H1 (cell line): ENCODE results near the gene VWA5A. TPM values are rescaled to one million over a fixed set of nuclear protein-coding genes. Genes with fewer than 3 reads are reported as not detected.

Source experiments
- CTCF ChIA-PET: fragments of 300-600 bp; sonication (Branson Sonifier 250); formaldehyde crosslinking; loops from one replicate; lab custom pipeline; 2021; ENCODE audit not compliant: partially characterized antibody; lab: Charles Lee
- POLR2A ChIA-PET: fragments of 300-600 bp; sonication (Branson Sonifier 250); formaldehyde crosslinking; loops from one replicate; lab custom pipeline; 2021; ENCODE audit warnings: inconsistent platforms; ENCODE audit not compliant: partially characterized antibody; lab: Charles Lee
- DNase-seq, 2 experiments: peaks; one replicate each; pipeline versions ENCODE4 v3.0.0 to v3.0.0-alpha.2; 2010 to 2022; ENCODE audit warnings: low spot score in 2 of 2, low read depth in 1 of 2, mixed read lengths in 1 of 2
- FAIRE-seq: peaks from 2 replicates; lab custom pipeline; 2011; peaks lifted over from hg19 to GRCh38; lab: Jason Lieb, UNC
- H2AFZ ChIP-seq: 2 replicates; pipeline ENCODE4 v1.8.1; 2012; ENCODE audit warnings: low read length, inconsistent platforms
- H2AK5ac ChIP-seq: 2 replicates; pipeline ENCODE4 v1.6.1; 2013; ENCODE audit warnings: low read depth, low read length
- H2BK120ac ChIP-seq: replicated peaks from 2 replicates; pipeline ENCODE3; 2013; ENCODE audit warnings: low read depth, low read length, inconsistent platforms
- H2BK12ac ChIP-seq: 2 replicates; pipeline ENCODE4 v1.6.1; 2013; ENCODE audit warnings: low read depth, low read length
- H2BK15ac ChIP-seq: 2 replicates; pipeline ENCODE4 v1.6.1; 2013; ENCODE audit warnings: low read length
- H2BK20ac ChIP-seq: 2 replicates; pipeline ENCODE4 v1.6.1; 2013; ENCODE audit warnings: low read length
- H2BK5ac ChIP-seq: 2 replicates; pipeline ENCODE4 v1.6.1; 2013; ENCODE audit warnings: low read depth, low read length
- H3K14ac ChIP-seq: 2 replicates; pipeline ENCODE4 v1.6.1; 2013; ENCODE audit warnings: inconsistent platforms; ENCODE audit not compliant: insufficient read length
- H3K18ac ChIP-seq: 2 replicates; pipeline ENCODE4 v1.6.1; 2013; ENCODE audit warnings: low read length; ENCODE audit errors: extremely low read depth
- H3K23ac ChIP-seq: 2 replicates; pipeline ENCODE4 v1.6.1; 2013; ENCODE audit warnings: inconsistent platforms; ENCODE audit not compliant: insufficient read length
- H3K23me2 ChIP-seq: 2 replicates; pipeline ENCODE4 v1.6.1; 2013; ENCODE audit warnings: low read depth, low read length
- H3K27ac ChIP-seq: 2 replicates; pipeline ENCODE4 v1.6.1; 2011; ENCODE audit warnings: low read depth, low read length, inconsistent platforms
- H3K27me3 ChIP-seq, 4 experiments: replicated peaks in 1 of 4; 1 replicate in 1 of 4; 2 replicates in 3 of 4; pipeline versions ENCODE4 v1.6.1 to v1.8.1; 2011 to 2013; ENCODE audit warnings: low read length in 3 of 4, mild to moderate bottlenecking in 3 of 4, inconsistent platforms in 2 of 4, mixed read lengths in 2 of 4, moderate library complexity in 1 of 4; ENCODE audit not compliant: control insufficient read depth in 3 of 4, insufficient read depth in 3 of 4; ENCODE audit errors: extremely low read depth in 1 of 4
- H3K36me3 ChIP-seq, 4 experiments: 2 replicates each; pipeline versions ENCODE4 v1.6.1 to v1.8.1; 2011 to 2013; ENCODE audit warnings: mild to moderate bottlenecking in 4 of 4, low read length in 3 of 4, moderate library complexity in 2 of 4, control low read depth in 1 of 4, inconsistent platforms in 1 of 4; ENCODE audit not compliant: insufficient read depth in 4 of 4, control insufficient read depth in 2 of 4
- H3K4ac ChIP-seq: replicated peaks from 2 replicates; pipeline ENCODE3; 2013; ENCODE audit warnings: low read length, low read depth, mixed read lengths, inconsistent platforms; ENCODE audit not compliant: insufficient read length
- H3K4me1 ChIP-seq, 4 experiments: replicated peaks in 1 of 4; 1 replicate in 1 of 4; 2 replicates in 3 of 4; pipeline versions ENCODE4 v1.6.1 to v1.8.1; 2011 to 2013; ENCODE audit warnings: low read length in 3 of 4, inconsistent platforms in 2 of 4, mixed read lengths in 1 of 4; ENCODE audit not compliant: insufficient read depth in 4 of 4, control insufficient read depth in 3 of 4
- H3K4me2 ChIP-seq, 2 experiments: 2 replicates each; pipeline versions ENCODE4 v1.6.1 to v1.8.1; 2011 to 2013; ENCODE audit warnings: low read depth in 2 of 2, low read length in 2 of 2, control low read depth in 1 of 2, inconsistent platforms in 1 of 2, mild to moderate bottlenecking in 1 of 2; ENCODE audit not compliant: insufficient read depth in 1 of 2
- H3K4me3 ChIP-seq, 4 experiments: fragments of 200-600, 300-600 bp in 1 of 4; sonication (generic), shearing (Covaris generic), sonication (Bioruptor Twin) in 1 of 4; 2 replicates each; pipeline versions ENCODE4 v1.5.1 to v1.8.1; 2011 to 2016; ENCODE audit warnings: low read length in 4 of 4, low read depth in 3 of 4, control low read depth in 2 of 4, inconsistent platforms in 2 of 4, mild to moderate bottlenecking in 2 of 4, mixed read lengths in 1 of 4, moderate library complexity in 1 of 4; ENCODE audit not compliant: insufficient read depth in 2 of 4; ENCODE audit errors: extremely low read depth in 1 of 4
- H3K56ac ChIP-seq: replicated peaks from 2 replicates; pipeline ENCODE3; 2013; ENCODE audit warnings: low read depth, mild to moderate bottlenecking, mixed read lengths, low read length, inconsistent platforms; ENCODE audit not compliant: insufficient read length
- H3K79me1 ChIP-seq: 2 replicates; pipeline ENCODE4 v1.6.1; 2013; ENCODE audit warnings: low read depth, low read length, control low read depth
- H3K79me2 ChIP-seq, 2 experiments: 2 replicates each; pipeline versions ENCODE4 v1.6.1 to v1.8.1; 2012 to 2013; ENCODE audit warnings: low read length in 2 of 2, mild to moderate bottlenecking in 2 of 2, inconsistent platforms in 1 of 2; ENCODE audit not compliant: insufficient read depth in 2 of 2, control insufficient read depth in 1 of 2
- H3K9ac ChIP-seq, 4 experiments: replicated peaks in 1 of 4; 1 replicate in 1 of 4; 2 replicates in 3 of 4; pipeline versions ENCODE4 v1.6.1 to v1.8.1; 2011 to 2013; ENCODE audit warnings: low read depth in 3 of 4, low read length in 3 of 4, control low read depth in 2 of 4, mild to moderate bottlenecking in 2 of 4, moderate library complexity in 2 of 4, inconsistent platforms in 1 of 4; ENCODE audit errors: extremely low read depth in 1 of 4
- H3K9me3 ChIP-seq, 2 experiments: 2 replicates each; pipeline versions ENCODE4 v1.6.1 to v1.8.1; 2012 to 2013; ENCODE audit warnings: mild to moderate bottlenecking in 2 of 2, moderate library complexity in 2 of 2, control low read depth in 1 of 2, inconsistent platforms in 1 of 2, low read depth in 1 of 2, low read length in 1 of 2, mixed read lengths in 1 of 2; ENCODE audit not compliant: insufficient read depth in 2 of 2
- H4K20me1 ChIP-seq, 2 experiments: replicated peaks in 1 of 2; 2 replicates each; pipeline versions ENCODE3 to v1.8.1; 2011 to 2013; ENCODE audit warnings: inconsistent platforms in 2 of 2, low read length in 2 of 2, mild to moderate bottlenecking in 1 of 2; ENCODE audit not compliant: insufficient read depth in 2 of 2, control insufficient read depth in 1 of 2
- H4K5ac ChIP-seq: 2 replicates; pipeline ENCODE4 v1.6.1; 2013; ENCODE audit warnings: low read length, low read depth, mixed read lengths, inconsistent platforms; ENCODE audit not compliant: insufficient read length
- H4K8ac ChIP-seq: 2 replicates; pipeline ENCODE4 v1.8.0; 2013; ENCODE audit warnings: mild to moderate bottlenecking, moderate library complexity, low read length, inconsistent platforms; ENCODE audit not compliant: insufficient read depth; ENCODE audit errors: extremely low read depth
- H4K91ac ChIP-seq: replicated peaks from 2 replicates; pipeline ENCODE3; 2013; ENCODE audit warnings: low read length, mixed read lengths, inconsistent platforms; ENCODE audit not compliant: insufficient read length
- CEBPB ChIP-seq: IDR thresholded peaks from 2 replicates; pipeline ENCODE4 v1.6.1; 2012; ENCODE audit warnings: low read depth, low read length
- CHD1 ChIP-seq: IDR thresholded peaks from 2 replicates; pipeline ENCODE4 v1.6.1; 2012; ENCODE audit warnings: low read depth, low read length, improper control_type of control experiment
- NRF1 ChIP-seq: IDR thresholded peaks from 2 replicates; pipeline ENCODE4 v1.6.1; 2011; ENCODE audit warnings: mild to moderate bottlenecking, low read depth, low read length, improper control_type of control experiment
- WGBS, 2 experiments: shearing (Covaris generic) in 1 of 2; methylation state at CpG; one replicate each; pipeline versions ENCODE4 v1.1.6 to v1.1.7; 2013 to 2015; ENCODE audit warnings: low lambda C conversion rate in 2 of 2, mixed read lengths in 2 of 2, inconsistent platforms in 1 of 2, low coverage in 1 of 2, missing lambda C conversion rate in 1 of 2; ENCODE audit not compliant: insufficient replicate concordance in 2 of 2, insufficient coverage in 1 of 2, insufficient read length in 1 of 2; ENCODE audit errors: extremely low coverage in 1 of 2, missing lambda C conversion rate in 1 of 2; 5-methylcytosine and 5-hydroxymethylcytosine counted together
- polyA plus RNA-seq, 7 experiments: library from polyadenylated mRNA; depleted of rRNA in 3 of 7; stranded (reverse) in 5 of 7; unstranded in 2 of 7; fragments of >200 nt in 5 of 7; fragments of 200-250 nt in 2 of 7; gene quantifications; 1 replicate in 5 of 7; 2 replicates in 1 of 7; 4 replicates in 1 of 7; pipeline versions ENCODE4 v1.2.1 to v1.2.3, GENCODE V29; 2011 to 2013; ENCODE audit warnings: missing spikeins in 2 of 7, mixed read lengths in 2 of 7
- total RNA-seq: library from RNA; stranded (reverse); fragmentation: NEBNext Ultra II Directional; extraction: Animal tissue kit (Norgen Biotek cat#: 25700); gene quantifications from 2 replicates; pipeline ENCODE4 v1.2.1, GENCODE V29; 2021

VWA5A gene
- total and polyA plus RNA-seq, 2 of the 8 experiments (the other 6 are each of a cell fraction or from before 2014, with no cell fraction given): 12.5 to 20.4 TPM

DNA sequence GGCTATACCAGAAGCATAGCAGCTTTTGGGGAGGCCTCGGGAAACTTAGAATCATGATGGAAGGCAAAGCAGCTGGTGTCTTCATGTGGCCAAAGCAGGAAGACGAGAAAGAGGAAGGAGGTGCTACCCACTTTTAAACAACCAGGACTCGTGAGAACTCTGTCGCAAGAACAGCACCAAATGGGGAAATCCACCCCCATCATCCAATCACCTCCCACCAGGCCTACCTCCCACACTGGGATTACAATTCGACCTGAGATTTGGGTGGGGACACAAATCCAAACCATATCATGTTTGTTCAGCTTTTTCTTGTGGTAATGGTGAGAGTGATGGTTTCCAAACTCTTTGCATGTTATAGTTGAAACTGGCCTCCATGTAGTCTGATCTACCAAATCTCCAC lies 35.4 kb downstream of the VWA5A start:
- Histone ChIP-seq H3K18ac (no peak overlapping the region), H3K23me2 (no peaks in the 10 kb centered on the region), H3K23ac (no peak overlapping the region), H2BK15ac (no peak overlapping the region), H3K9ac (no peak overlapping the region), H3K27me3 (no peaks in the 10 kb centered on the region), H4K5ac (no peak overlapping the region), H3K36me3 (no peaks in the 10 kb centered on the region), H4K20me1 (no peaks in the 10 kb centered on the region), H2BK12ac (no peak overlapping the region), H3K79me2 (no peaks in the 10 kb centered on the region), H2AFZ (no peak overlapping the region), H2BK120ac (no peak overlapping the region), H2BK5ac (no peak overlapping the region), H3K27ac (no peak overlapping the region), H2AK5ac (no peak overlapping the region), H2BK20ac (no peak overlapping the region), H3K4me1 (no peaks in the 10 kb centered on the region), H3K79me1 (no peaks in the 10 kb centered on the region), H3K14ac (no peak overlapping the region), H4K8ac (no peak overlapping the region), H3K4me3 (no peak overlapping the region), H3K9me3 (no peaks in the 10 kb centered on the region), H3K4me2 (no peak overlapping the region), H3K56ac (no peak overlapping the region), H4K91ac (no peak overlapping the region), H3K4ac (no peak overlapping the region)
- ChIA-PET POLR2A (no interaction called here), CTCF (interaction anchor here (0.9 kb wide), 2 partner anchors 27 to 401 kb away, joined by 3 read pairs; no protein-coding TSS in a partner anchor)
- 89% methylated on average over 5 of the region's 5 CpGs; no CpG with 5 or more reads in 1 of the 2 experiments for WGBS, 2 experiments
- DNase-seq (no peak), FAIRE-seq (no peak)
- no peak for TF ChIP-seq CHD1
- TF ChIP-seq NRF1: no peak
- peak; percentile 63; the same call in 1 of the 2 replicates for TF ChIP-seq CEBPB
